ENCODE results near the gene ANKRD35. TPM values are rescaled to one million over a fixed set of nuclear protein-coding genes. Genes with fewer than 3 reads are reported as not detected.
"Not testable (repeated sequence)": the region's sequence is repeated elsewhere in the genome, so short reads cannot be mapped to it uniquely, and the experiment has no call there.

The ANKRD35 gene
- total and polyA plus RNA-seq, 2 experiments from 2014 or later, result 0.77 TPM; not detected in 1

DNA sequence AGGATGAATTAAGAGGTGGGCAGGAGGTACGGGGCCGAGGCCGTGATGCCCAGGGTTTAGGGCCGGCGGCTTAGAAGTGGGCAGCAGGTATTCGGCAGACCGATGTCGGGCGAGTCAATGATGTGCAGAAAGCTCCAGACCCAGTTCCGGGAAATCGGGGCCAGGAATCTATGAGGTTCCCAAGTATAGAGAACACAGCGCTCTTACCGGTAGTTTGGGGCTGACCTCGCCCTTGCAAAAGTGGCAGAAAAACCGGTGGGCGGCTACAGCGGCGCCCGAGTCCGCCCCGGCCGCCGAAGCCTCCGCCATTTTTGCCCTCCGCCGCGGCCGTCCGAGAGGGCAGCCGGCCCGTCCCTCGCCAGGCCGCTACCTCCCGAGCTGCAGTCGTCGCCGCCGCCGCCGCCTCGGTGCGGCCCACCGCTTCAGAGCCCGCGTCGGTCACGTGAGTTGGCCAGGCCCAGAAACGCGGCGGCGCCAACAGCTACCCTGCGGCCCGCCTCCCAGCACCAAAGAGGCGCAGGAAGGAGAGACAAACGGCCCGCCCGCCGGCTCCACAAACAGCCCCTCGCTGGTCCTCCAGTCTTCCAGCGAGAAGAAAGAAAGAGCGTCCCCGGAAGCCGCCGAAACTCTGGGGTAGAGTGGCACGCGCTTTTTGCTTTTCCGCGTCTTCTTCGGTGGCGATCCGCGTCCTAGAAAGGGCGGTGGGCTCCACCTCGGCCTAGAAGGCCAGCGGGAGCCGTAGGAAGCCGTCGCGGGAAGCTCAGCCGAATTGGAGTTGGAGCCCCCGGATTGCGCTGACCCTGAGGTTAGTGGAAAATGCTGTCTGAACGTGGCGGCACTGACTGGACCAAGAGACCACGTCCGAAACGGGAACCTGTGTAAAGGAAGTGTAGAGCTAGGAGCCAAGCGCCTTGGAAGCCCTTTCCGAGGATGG lies 61.8 kb downstream of the ANKRD35 start, which contains the start of the genes POLR3C and RNF115:
POLR3C (plus strand) TSS at position 636 of the 934 bp plus-strand sequence. CDS start 1,577 bp downstream, outside the sequence.
RNF115 (minus strand) TSS at position 531 of the 934 bp plus-strand sequence; CDS start at position 309, 222 bp downstream.
- DNase-seq (ENCODE audit: low read depth in 1 of 2, low spot score in 1 of 2), result peak; percentile 96 to 97
- no peaks in the 10 kb centered on the region for H3K9me3 ChIP-seq (ENCODE audit: low read depth)
- H3K27me3 ChIP-seq, result no peaks in the 10 kb centered on the region
- H3K27ac ChIP-seq, result peak within 1 kb of the TSS; percentile 91
- peaks cover 4% of the 10 kb centered on the region for H3K4me1 ChIP-seq (ENCODE audit: low read depth)
- peak within 1 kb of the TSS; percentile 67 for H3K4me3 ChIP-seq
- peaks cover 28% of the 10 kb centered on the region for H3K36me3 ChIP-seq
- TF ChIP-seq CTCF (IDR thresholded peaks at IDR 0.05; ENCODE audit: low read depth, low read length), result no peak

- not testable (repeated sequence) for H3K9me3 ChIP-seq (ENCODE audit: low read depth); H3K27ac ChIP-seq; H3K4me1 ChIP-seq (ENCODE audit: low read depth); H3K4me3 ChIP-seq; DNase-seq (ENCODE audit: low read depth in 1 of 2, low spot score in 1 of 2); H3K27me3 ChIP-seq
- H3K36me3 ChIP-seq, result peaks cover 18% of the 10 kb centered on the region
These were observed 62.8 kb downstream of the ANKRD35 start for GRCh38 chr1:145822779-145823331.

GRCh38 chr1:145818095-145818494 lies 67.6 kb downstream of the ANKRD35 start:
- not testable (repeated sequence) for H3K4me1 ChIP-seq (ENCODE audit: low read depth); H3K4me3 ChIP-seq; H3K36me3 ChIP-seq; H3K27ac ChIP-seq; H3K27me3 ChIP-seq; H3K9me3 ChIP-seq (ENCODE audit: low read depth)
- peak in 1 of 2 donors; percentile 59 for DNase-seq (ENCODE audit: low read depth in 1 of 2, low spot score in 1 of 2)

Other genes with a start within 250 kb of the ANKRD35 start
- gene PDZK1, start 178.5 kb downstream of the ANKRD35 start, total RNA-seq, result 0.18 TPM in 1 of 2 replicates, not detected in the other
- gene PDZK1, start 178.5 kb downstream of the ANKRD35 start, polyA plus RNA-seq, result 0.50 and 0.77 TPM in 2 replicates
- gene CD160, start 166.4 kb downstream of the ANKRD35 start, total RNA-seq, result not detected in 2 replicates
- gene CD160, start 166.4 kb downstream of the ANKRD35 start, polyA plus RNA-seq, result 0.35 and 0.71 TPM in 2 replicates
- gene RNF115, start 61.8 kb downstream of the ANKRD35 start, total RNA-seq, result 15.7 and 18.8 TPM in 2 replicates
- gene RNF115, start 61.8 kb downstream of the ANKRD35 start, polyA plus RNA-seq, result 12.9 and 14.5 TPM in 2 replicates
- gene POLR3C, start 61.7 kb downstream of the ANKRD35 start, total RNA-seq, result 31.4 and 34.9 TPM in 2 replicates
- gene POLR3C, start 61.7 kb downstream of the ANKRD35 start, polyA plus RNA-seq, result 33.2 and 44.6 TPM in 2 replicates
- gene NUDT17, start 40.2 kb downstream of the ANKRD35 start, total RNA-seq, result 19.7 and 23.1 TPM in 2 replicates
- 15.7 and 17.0 TPM in 2 replicates for gene NUDT17, start 40.2 kb downstream of the ANKRD35 start, polyA plus RNA-seq
- gene PIAS3, start 26.8 kb downstream of the ANKRD35 start, total RNA-seq, result 22.2 and 23.7 TPM in 2 replicates
- gene PIAS3, start 26.8 kb downstream of the ANKRD35 start, polyA plus RNA-seq, result 40.5 and 61.5 TPM in 2 replicates
- 1.9 and 3.0 TPM in 2 replicates for gene ITGA10, start 24.2 kb upstream of the ANKRD35 start, total RNA-seq
- 5.6 and 6.1 TPM in 2 replicates for gene ITGA10, start 24.2 kb upstream of the ANKRD35 start, polyA plus RNA-seq
- 28.2 and 28.4 TPM in 2 replicates for gene PEX11B, start 32.9 kb upstream of the ANKRD35 start, total RNA-seq
- gene PEX11B, start 32.9 kb upstream of the ANKRD35 start, polyA plus RNA-seq, result 42.3 and 50.1 TPM in 2 replicates
- gene RBM8A, start 41.6 kb upstream of the ANKRD35 start, total RNA-seq, result 282 and 329 TPM in 2 replicates
- gene RBM8A, start 41.6 kb upstream of the ANKRD35 start, polyA plus RNA-seq, result 272 and 289 TPM in 2 replicates
- 33.4 and 39.2 TPM in 2 replicates for gene LIX1L, start 72.2 kb upstream of the ANKRD35 start, total RNA-seq
- gene LIX1L, start 72.2 kb upstream of the ANKRD35 start, polyA plus RNA-seq, result 46.4 and 59.0 TPM in 2 replicates
- 4.3 and 5.7 TPM in 2 replicates for gene ANKRD34A, start 78.7 kb upstream of the ANKRD35 start, total RNA-seq
- gene ANKRD34A, start 78.7 kb upstream of the ANKRD35 start, polyA plus RNA-seq, result 2.7 and 5.4 TPM in 2 replicates
- 20.6 and 43.4 TPM in 2 replicates for gene POLR3GL, start 78.8 kb upstream of the ANKRD35 start, total RNA-seq
- 65.1 and 88.2 TPM in 2 replicates for gene POLR3GL, start 78.8 kb upstream of the ANKRD35 start, polyA plus RNA-seq
- gene TXNIP, start 110.7 kb upstream of the ANKRD35 start, total RNA-seq, result 190 and 260 TPM in 2 replicates
- 172 and 303 TPM in 2 replicates for gene TXNIP, start 110.7 kb upstream of the ANKRD35 start, polyA plus RNA-seq
- 0.18 TPM in 1 of 2 replicates, not detected in the other for gene HJV, start 135.9 kb upstream of the ANKRD35 start, total RNA-seq
- gene HJV, start 135.9 kb upstream of the ANKRD35 start, polyA plus RNA-seq, result not detected in 2 replicates